Brain pericyte (primary cell): ENCODE data around the gene TVP23A.
A peak's percentile ranks its signal among the peaks of the same experiment; 100 is the strongest.
"Not testable (repeated sequence)": the region's sequence is repeated elsewhere in the genome, so short reads cannot be mapped to it uniquely, and the experiment has no call there.

Source experiments
- DNase-seq: peaks from one replicate; pipeline ENCODE4 v3.0.0-alpha.2; 2012; ENCODE audit warnings: low read depth, low spot score

TVP23A gene

GRCh38 chr16:10751291-10751697 lies 67.3 kb downstream of the TVP23A start:
- no peak for DNase-seq

- no peak for DNase-seq
Observed at GRCh38 chr16:10750793-10751192, 67.8 kb downstream of the TVP23A start.

DNA sequence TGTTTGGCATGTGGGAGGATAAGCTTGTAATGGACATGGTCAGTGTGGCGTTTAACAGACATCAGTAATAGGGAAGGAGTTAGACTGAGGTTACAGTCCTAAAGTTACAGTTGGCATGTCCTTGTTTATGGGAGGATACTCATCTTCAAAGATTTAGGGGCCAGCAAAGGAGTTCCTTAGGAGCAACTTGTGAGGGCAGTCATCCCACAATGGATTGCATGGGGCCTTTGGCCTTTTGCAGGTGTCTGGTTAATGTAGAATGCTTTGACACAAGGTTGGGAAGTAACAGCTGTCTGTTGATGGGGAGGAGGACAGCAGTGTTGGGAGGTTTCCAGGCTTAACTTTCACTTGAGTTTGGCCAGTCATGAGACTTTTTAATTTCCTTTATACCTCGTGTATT lies 72.8 kb downstream of the TVP23A start:
- no peak for DNase-seq

DNA sequence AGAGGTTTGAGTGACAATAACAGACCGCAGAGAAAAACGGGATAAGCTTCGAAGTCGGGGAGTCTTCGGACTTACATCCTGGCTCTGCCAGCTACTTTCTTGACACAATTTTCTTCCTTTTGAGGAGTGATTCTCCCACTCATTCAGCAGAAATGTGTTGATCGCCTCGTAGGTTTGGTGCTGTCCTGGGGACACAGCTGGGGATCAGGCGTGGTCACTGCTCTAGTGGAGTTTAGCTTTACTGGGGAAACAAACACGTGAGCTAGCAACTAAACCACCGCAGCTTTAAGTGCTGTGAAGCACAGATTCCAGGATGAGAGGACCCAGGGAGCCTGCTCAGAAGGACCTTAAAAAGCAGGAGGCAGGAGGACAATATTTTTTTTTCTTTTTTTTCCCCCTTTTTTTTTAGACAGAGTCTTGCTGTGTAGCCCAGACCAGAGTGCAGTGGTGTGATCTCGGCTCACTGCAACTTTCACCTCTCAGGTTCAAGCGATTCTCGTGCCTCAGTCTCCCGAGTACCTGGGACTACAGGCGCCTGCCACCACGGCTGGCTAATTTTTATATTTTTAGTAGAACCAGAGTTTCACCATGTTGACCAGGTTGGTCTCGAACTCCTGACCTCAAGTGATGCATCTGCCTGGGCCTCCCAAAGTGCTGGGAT lies 74.1 kb downstream of the TVP23A start:
- DNase-seq, result no peak

- peak; percentile 95 for DNase-seq
Observed at GRCh38 chr16:10743610-10744369, 74.8 kb downstream of the TVP23A start, which contains the start of gene NUBP1. Gene NUBP1 (plus strand): TSS chr16:10743842. CDS start chr16:10743864, 22 bp downstream.

DNA sequence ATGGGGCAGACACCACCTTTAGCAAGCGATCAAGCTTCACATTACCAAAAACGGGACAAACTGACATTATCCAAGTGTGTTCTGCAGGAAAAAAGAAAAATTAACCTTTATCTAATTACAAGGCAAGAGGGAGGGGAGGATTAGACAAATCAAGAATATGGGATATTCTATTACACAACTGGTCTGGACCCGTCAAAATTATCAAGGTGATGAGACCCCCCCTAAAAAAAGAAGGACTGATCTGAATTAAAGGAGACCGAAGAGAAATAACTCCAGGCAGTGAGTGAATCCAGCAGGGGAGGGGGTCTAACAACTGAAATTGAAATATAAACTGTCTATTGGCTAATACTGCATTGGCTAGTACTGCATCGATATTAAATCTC lies 75.4 kb downstream of the TVP23A start:
- no peak for DNase-seq

- no peak for DNase-seq
Observed at GRCh38 chr16:10741844-10742243, 76.8 kb downstream of the TVP23A start.

DNA sequence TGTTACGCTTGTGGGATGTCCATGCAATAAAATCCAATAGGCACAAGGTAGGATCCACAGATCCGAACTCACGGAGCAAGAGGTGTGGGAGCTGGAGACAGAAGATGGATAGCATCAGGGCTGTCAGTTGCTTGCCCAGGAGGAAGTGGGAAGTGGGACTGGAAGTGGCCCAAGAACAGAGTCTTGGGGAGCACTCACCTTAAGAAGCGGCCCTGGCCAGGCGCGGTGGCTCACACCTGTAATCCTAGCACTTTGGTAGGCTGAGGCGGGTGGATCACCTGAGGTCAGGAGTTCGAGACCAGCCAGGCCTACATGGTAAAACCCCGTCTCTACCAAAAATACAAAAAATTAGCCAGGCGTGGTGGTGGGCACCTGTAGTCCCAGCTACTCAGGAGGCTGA lies 77.3 kb downstream of the TVP23A start:
- not testable (repeated sequence) for DNase-seq

GRCh38 chr16:10740845-10741208 lies 77.8 kb downstream of the TVP23A start:
- no peak for DNase-seq

- no peak for DNase-seq
Observed at GRCh38 chr16:10740000-10740844, 78.4 kb downstream of the TVP23A start.

DNA sequence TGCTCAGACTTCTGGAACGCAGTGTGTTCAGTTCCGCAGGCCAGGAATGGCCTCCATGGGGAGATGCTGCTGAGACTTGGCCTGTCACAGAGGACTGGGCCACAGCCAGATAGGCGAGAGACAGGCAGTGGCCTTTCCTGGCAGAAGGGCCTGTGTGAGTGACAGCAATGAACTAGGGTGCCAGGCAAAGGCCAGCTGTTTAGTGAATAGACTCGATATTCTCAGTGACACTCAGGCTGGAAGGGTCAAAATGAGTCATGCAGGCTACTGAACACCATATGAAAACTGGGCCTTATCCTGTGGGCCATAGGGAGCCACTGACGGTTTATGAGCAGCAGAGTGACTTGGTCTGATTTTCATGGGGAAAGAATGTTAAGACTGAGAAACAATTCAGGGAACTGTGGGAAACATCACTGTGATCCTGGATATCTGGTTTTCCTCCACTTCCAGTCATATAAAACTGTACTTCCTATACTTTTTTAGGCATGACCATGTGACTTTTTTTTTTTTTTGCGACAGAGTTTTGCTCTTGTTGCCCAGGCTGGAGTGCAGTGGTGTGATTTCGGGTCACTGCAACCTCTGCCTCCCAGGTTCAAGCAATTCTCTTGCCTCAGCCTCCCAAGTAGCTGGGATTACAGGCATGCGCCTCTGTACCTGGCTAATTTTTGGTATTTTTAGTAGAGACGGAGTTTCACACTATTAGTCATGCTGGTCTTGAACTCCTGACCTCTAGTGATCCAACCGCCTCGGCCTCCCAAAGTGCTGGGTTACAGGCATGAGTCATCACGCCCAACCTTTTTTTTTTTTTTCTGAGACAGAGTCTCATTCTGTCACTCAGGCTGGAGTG lies 80.1 kb downstream of the TVP23A start:
- no peak for DNase-seq

DNA sequence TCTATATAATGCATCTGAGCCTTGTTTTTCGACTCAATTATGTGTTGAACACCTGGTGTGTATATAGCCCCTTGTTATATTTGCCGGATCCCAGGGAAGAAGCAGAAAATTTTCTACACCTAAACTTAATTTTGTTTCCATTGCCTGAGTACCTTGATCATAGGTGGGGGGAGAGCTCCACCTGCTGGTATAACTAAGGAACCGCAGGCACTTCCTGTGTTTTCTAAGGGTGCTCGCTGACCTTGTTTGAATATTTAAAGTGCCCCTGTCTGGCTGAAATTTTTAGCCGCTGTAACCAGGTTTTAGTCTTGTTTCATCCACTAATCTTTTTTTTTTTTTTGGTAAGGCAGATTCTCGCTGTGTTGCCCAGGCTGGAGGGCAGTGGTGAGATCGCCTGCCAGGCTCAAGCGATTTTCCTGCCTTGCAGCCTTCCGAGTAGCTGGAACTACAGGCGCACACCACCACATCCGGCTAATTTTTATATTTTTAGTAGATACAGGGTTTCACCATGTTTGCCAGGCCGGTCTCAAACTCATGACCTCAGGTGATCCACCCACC lies 81.4 kb downstream of the TVP23A start:
- no peak for DNase-seq

DNA sequence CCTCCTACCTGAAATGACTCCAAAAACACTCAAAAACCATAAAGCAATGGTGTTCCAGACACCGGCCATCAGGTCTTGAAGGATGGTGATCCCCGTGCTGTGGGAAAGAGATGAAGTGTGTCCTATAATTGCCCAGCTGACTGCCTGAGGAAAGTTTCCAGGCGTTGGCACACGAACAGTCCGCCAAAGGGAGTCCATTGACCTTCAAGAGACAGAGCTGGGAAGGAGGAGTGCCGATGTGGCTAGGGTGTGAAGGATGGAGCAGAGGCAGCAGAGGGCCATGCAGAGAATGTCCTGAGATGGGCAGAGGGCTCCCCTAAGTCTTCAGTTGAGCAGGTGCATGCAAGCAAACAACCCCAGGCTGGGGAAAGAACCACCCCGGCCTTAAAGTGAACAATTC lies 86.8 kb downstream of the TVP23A start:
- no peak for DNase-seq

GRCh38 chr16:10729104-10730048 lies 89.2 kb downstream of the TVP23A start:
- no peak for DNase-seq

GRCh38 chr16:10728003-10728887 lies 90.3 kb downstream of the TVP23A start:
- no peak for DNase-seq
